ENCODE measurements around the gene RCL1. TPM values are rescaled to one million over a fixed set of nuclear protein-coding genes. Genes with fewer than 3 reads are reported as not detected.

RCL1 gene
- total and polyA plus RNA-seq, 2 of the 13 experiments (the other 11 are each of a cell fraction or from before 2014, with no cell fraction given) = 22.3 to 31.6 TPM

GRCh38 chr9:4886698-4887097 is 94.0 kb downstream of the RCL1 start (continued):
- TF ChIP-seq ZNF142 (CRISPR knock-in tag; IDR thresholded peaks at IDR 0.05) = no peak
- TF ChIP-seq BRCA1 (CRISPR knock-in tag; IDR thresholded peaks at IDR 0.05) = no peak
- TF ChIP-seq ZMYM2 (CRISPR knock-in tag; IDR thresholded peaks at IDR 0.05) = no peak
- no peak for TF ChIP-seq POLR2A (IDR thresholded peaks at IDR 0.05; ENCODE audit: insufficient read depth in 1 of 2, low read depth in 2 of 2, low read length in 2 of 2)
- no peak for TF ChIP-seq ZNF501 (CRISPR knock-in tag; IDR thresholded peaks at IDR 0.05)
- no peak for TF ChIP-seq DMAP1 (CRISPR knock-in tag; IDR thresholded peaks at IDR 0.05)

- H3K79me2 ChIP-seq (ENCODE audit: insufficient read depth, low read length) = no peaks in the 10 kb centered on the region
- CTCF ChIA-PET (ENCODE audit: low intra/inter-chr PET ratio, low total read pairs) = no interaction called here
- WGBS (ENCODE audit: low lambda C conversion rate) = 72% methylated on average over 4 of the region's 4 CpGs
- H3K4me1 ChIP-seq (ENCODE audit: insufficient read depth, low read length) = no peaks in the 10 kb centered on the region
- H3K36me3 ChIP-seq (replicated peaks in 1 of 2; ENCODE audit: control insufficient read depth in 1 of 2, insufficient read depth in 2 of 2, low read length in 2 of 2) = no peaks in the 10 kb centered on the region
- TF ChIP-seq AFF4 (CRISPR knock-in tag; IDR thresholded peaks at IDR 0.05) (no peak), ZSCAN12 (CRISPR knock-in tag; IDR thresholded peaks at IDR 0.05) (no peak), ZNF761 (CRISPR knock-in tag; conservative IDR thresholded peaks at IDR 0.05) (no peak), NFATC3 (CRISPR knock-in tag; IDR thresholded peaks at IDR 0.05) (no peak), ZNF414 (CRISPR knock-in tag; IDR thresholded peaks at IDR 0.05) (no peak), ATF6 (CRISPR knock-in tag; conservative IDR thresholded peaks at IDR 0.05) (no peak), ZNF709 (CRISPR knock-in tag; IDR thresholded peaks at IDR 0.05) (no peak)
- no peak overlapping the region for H3K9ac ChIP-seq (ENCODE audit: insufficient read depth, low read depth, low read length)
- H3K27me3 ChIP-seq (ENCODE audit: control insufficient read depth in 1 of 2, insufficient read depth in 2 of 2, low read length in 2 of 2) = no peaks in the 10 kb centered on the region
- no peak overlapping the region for H2AFZ ChIP-seq (ENCODE audit: low read length)
- no peak overlapping the region for H3K27ac ChIP-seq (ENCODE audit: extremely low read length, insufficient read depth, low read length)
- ATAC-seq (no peak), DNase-seq (ENCODE audit: low spot score) (no peak), FAIRE-seq (no peak)
- POLR2A ChIA-PET = no interaction called here
- H3K9me3 ChIP-seq (ENCODE audit: low read length) = no peaks in the 10 kb centered on the region
- H4K20me1 ChIP-seq (ENCODE audit: insufficient read depth, low read length) = no peaks in the 10 kb centered on the region
- intact Hi-C loops (cut with micrococcal nuclease; ENCODE audit: unreplicated experiment) = no loop called here
- in situ Hi-C loops (cut with HindIII; ENCODE audit: extremely low pct_ligation_motif_present, low pct_unique_long_range_greater_than_20kb) = no loop called here
- no peak overlapping the region for H3K4me3 ChIP-seq (replicated peaks in 1 of 3; ENCODE audit: insufficient read depth in 1 of 3, low read depth in 2 of 3, low read length in 3 of 3)
- no TSS peak for BruUV-seq (replicated peaks)
- H3K4me2 ChIP-seq (ENCODE audit: low read depth, low read length) = no peak overlapping the region
Observed at GRCh38 chr9:4887556-4887955, 94.8 kb downstream of the RCL1 start.

Measured in HepG2 (cell line).